Sigmoid colon (tissue), 7 donors: Measurements from ENCODE around the gene XPNPEP3. TPM values are rescaled to one million over a fixed set of nuclear protein-coding genes. Genes with fewer than 3 reads are reported as not detected.
"Not testable (repeated sequence)": the region's sequence is repeated elsewhere in the genome, so short reads cannot be mapped to it uniquely, and the experiment has no call there.

Experiments used
- DNase-seq: peaks from one replicate; pipeline ENCODE4 v3.0.0-alpha.2; 2019
- H3K27ac ChIP-seq, 4 donors: fragments of 200-600 bp; sonication (generic); one replicate each; pipeline ENCODE4 v1.5.1; 2016 to 2019; ENCODE audit warnings: mild to moderate bottlenecking in 1 of 4
- H3K27me3 ChIP-seq, 3 donors: fragments of 200-600 bp; sonication (generic); one replicate each; pipeline ENCODE4 v1.5.1; 2019; ENCODE audit warnings: mild to moderate bottlenecking in 1 of 3
- H3K36me3 ChIP-seq, 4 donors: fragments of 200-600 bp; sonication (generic); one replicate each; pipeline ENCODE4 v1.5.1; 2016 to 2019
- H3K4me1 ChIP-seq, 4 donors: fragments of 200-600 bp; sonication (generic); one replicate each; pipeline ENCODE4 v1.5.1; 2017 to 2019
- H3K4me3 ChIP-seq, 4 donors: fragments of 200-600 bp; sonication (generic); one replicate each; pipeline ENCODE4 v1.5.1; 2017 to 2019; ENCODE audit warnings: mild to moderate bottlenecking in 2 of 4, moderate library complexity in 1 of 4
- H3K9me3 ChIP-seq, 4 donors: fragments of 200-600 bp in 3 of 4; sonication (generic) in 3 of 4; one replicate each; pipeline versions ENCODE4 v1.5.1 to v1.6.1; 2013 to 2019
- EP300 ChIP-seq, 4 donors: sonication (generic); formaldehyde crosslinking; IDR thresholded peaks; one replicate each; pipeline ENCODE4 v1.6.1; 2017; ENCODE audit warnings: antibody characterized with exemption in 4 of 4
- POLR2A ChIP-seq, 2 donors: fragments of 450-650 bp; IDR thresholded peaks; one replicate each; pipeline ENCODE4 v1.6.1; 2016; ENCODE audit warnings: antibody characterized with exemption in 2 of 2, mild to moderate bottlenecking in 2 of 2, moderate library complexity in 2 of 2
- POLR2AphosphoS5 ChIP-seq, 4 donors: sonication (generic); formaldehyde crosslinking; IDR thresholded peaks; one replicate each; pipeline ENCODE4 v1.6.1; 2017; ENCODE audit warnings: antibody characterized with exemption in 4 of 4
- WGBS, 2 donors: extraction: QIAGEN DNeasy Blood & Tissue Kit; methylation state at CpG; one replicate each; pipeline ENCODE4 v1.1.7; 2013; 5-methylcytosine and 5-hydroxymethylcytosine counted together
- intact Hi-C: fragments of 100-400 bp; cut with DNase I; formaldehyde crosslinking; loops from one replicate; pipeline ENCODE4 v1.15.1; 2023
- polyA plus RNA-seq, 3 donors: library from polyadenylated mRNA; stranded (reverse); fragments of 200-250 nt; gene quantifications; one replicate each; pipeline ENCODE4 v1.2.3, GENCODE V29; 2013
- total RNA-seq, 4 donors: library from RNA; depleted of rRNA; stranded (reverse); fragments of >200 nt; gene quantifications; one replicate each; pipeline ENCODE4 v1.1.0, GENCODE V29; 2016
- TF ChIP-seq, protein P1 (sequence below), 4 experiments: fragments of 450-650 bp in 3 of 4; fragments of 200-600 bp in 1 of 4; IDR thresholded peaks; one replicate each; pipeline ENCODE4 v1.5.1; 2016 to 2019; ENCODE audit warnings: antibody characterized with exemption in 4 of 4, mild to moderate bottlenecking in 3 of 4, moderate library complexity in 2 of 4
- donor health status: healthy with polysubstance abuse.
- donor health status: Bipolar disorder and iron deficiency.
- donor health status: healthy.

XPNPEP3 gene
- total and polyA plus RNA-seq, 7 donors = 3.9 to 13.6 (median 9.6) TPM

DNA sequence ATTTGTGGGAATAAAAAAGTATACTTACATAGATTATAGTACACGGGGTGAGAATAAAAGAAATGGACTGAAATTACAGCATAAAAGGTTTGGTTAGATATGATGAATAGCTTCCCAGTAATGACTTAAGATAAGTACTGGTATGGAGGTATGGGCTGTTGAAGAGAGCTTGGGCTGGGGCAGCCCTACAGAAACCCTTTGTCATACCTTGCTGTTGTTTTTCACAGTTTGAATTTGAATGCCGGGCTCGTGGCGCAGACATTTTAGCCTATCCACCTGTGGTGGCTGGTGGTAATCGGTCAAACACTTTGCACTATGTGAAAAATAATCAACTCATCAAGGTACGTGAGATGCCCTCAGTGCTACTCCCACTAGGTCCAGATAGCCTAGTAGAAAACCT, 51.9 kb downstream of the XPNPEP3 start:
- peaks cover 6 to 84% (median 18%) of the 10 kb centered on the region in 4 donors for H3K36me3 ChIP-seq
- H3K27me3 ChIP-seq = no peaks in the 10 kb centered on the region
- no peak overlapping the region for H3K4me3 ChIP-seq
- no peak overlapping the region for H3K27ac ChIP-seq
- intact Hi-C loops = no loop called here
- no peaks in the 10 kb centered on the region for H3K4me1 ChIP-seq
- no peak for DNase-seq
- TF ChIP-seq EP300 (IDR thresholded peaks at IDR 0.05) = no peak
- TF ChIP-seq, protein P1, sequence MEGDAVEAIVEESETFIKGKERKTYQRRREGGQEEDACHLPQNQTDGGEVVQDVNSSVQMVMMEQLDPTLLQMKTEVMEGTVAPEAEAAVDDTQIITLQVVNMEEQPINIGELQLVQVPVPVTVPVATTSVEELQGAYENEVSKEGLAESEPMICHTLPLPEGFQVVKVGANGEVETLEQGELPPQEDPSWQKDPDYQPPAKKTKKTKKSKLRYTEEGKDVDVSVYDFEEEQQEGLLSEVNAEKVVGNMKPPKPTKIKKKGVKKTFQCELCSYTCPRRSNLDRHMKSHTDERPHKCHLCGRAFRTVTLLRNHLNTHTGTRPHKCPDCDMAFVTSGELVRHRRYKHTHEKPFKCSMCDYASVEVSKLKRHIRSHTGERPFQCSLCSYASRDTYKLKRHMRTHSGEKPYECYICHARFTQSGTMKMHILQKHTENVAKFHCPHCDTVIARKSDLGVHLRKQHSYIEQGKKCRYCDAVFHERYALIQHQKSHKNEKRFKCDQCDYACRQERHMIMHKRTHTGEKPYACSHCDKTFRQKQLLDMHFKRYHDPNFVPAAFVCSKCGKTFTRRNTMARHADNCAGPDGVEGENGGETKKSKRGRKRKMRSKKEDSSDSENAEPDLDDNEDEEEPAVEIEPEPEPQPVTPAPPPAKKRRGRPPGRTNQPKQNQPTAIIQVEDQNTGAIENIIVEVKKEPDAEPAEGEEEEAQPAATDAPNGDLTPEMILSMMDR (IDR thresholded peaks at IDR 0.05) = no peak
- no peak for TF ChIP-seq POLR2A (IDR thresholded peaks at IDR 0.05)
- TF ChIP-seq POLR2AphosphoS5 (IDR thresholded peaks at IDR 0.05) = no peak
- H3K9me3 ChIP-seq = no peaks in the 10 kb centered on the region
- WGBS, 2 donors = 96 to 99% methylated on average over 6 of the region's 6 CpGs

GRCh38 chr22:40911772-40912171, 54.8 kb downstream of the XPNPEP3 start:
- Histone ChIP-seq H3K9me3 (no peaks in the 10 kb centered on the region), H3K27ac (no peak overlapping the region), H3K4me3 (no peak overlapping the region), H3K4me1 (no peaks in the 10 kb centered on the region), H3K36me3 (peaks cover 8 to 94% (median 17%) of the 10 kb centered on the region in 4 donors), H3K27me3 (no peaks in the 10 kb centered on the region)
- TF ChIP-seq POLR2AphosphoS5 (IDR thresholded peaks at IDR 0.05) (no peak), POLR2A (IDR thresholded peaks at IDR 0.05) (no peak), EP300 (IDR thresholded peaks at IDR 0.05) (no peak)
- TF ChIP-seq, protein P1 (IDR thresholded peaks at IDR 0.05) = no peak
- 95 to 97% methylated on average over 3 of the region's 3 CpGs for WGBS, 2 donors
- intact Hi-C loops = no loop called here
- no peak for DNase-seq

- H3K4me3 ChIP-seq, H3K9me3 ChIP-seq, H3K4me1 ChIP-seq, intact Hi-C loops, H3K27me3 ChIP-seq, DNase-seq, H3K27ac ChIP-seq: not testable (repeated sequence)
- H3K36me3 ChIP-seq = peaks cover 3 to 94% (median 17%) of the 10 kb centered on the region in 4 donors
- WGBS, 2 donors = 95 to 97% methylated on average over 6 of the region's 6 CpGs
These were observed 56.0 kb downstream of the XPNPEP3 start for GRCh38 chr22:40912987-40913386.

DNA sequence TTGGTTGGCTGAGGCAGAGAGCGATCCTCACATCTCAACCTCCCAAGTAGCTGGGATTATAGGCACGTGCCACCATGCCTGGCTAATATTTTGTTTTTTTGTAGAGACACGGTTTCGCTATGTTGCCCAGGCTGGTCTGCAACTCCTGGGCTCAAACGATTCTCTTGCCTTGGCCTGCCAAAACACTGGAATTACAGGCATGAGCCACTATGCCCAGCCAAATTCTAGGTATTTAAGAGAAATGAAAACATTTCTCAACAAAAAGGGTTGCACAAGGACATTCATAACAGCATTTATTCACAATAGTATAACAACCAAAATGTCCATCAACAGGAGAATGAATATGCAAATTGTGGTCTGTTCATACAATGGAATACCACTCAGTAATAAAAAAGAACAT, 62.5 kb downstream of the XPNPEP3 start:
- peaks cover 0 to 71% (median 8%) of the 10 kb centered on the region in 4 donors for H3K36me3 ChIP-seq
- intact Hi-C loops = no loop called here

DNA sequence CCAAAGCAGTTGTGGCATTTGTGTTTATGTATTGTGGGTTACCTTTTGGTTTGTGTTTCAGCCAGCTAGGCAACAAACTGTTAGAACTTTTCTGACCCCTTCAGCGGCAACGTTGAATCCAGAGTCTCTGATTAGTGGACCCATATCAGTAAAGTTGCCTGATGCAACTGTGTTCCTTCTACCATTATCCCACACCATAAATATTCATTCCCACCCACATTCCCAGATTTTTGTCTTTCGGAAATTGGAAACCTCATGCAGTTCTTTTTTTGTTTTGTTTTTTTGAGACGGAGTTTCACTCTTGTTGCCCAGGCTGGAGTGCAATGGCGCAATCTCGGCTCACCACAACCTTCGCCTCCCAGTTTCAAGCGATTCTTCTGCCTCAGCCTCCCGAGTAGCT, 63.6 kb downstream of the XPNPEP3 start:
- H3K9me3 ChIP-seq = no peaks in the 10 kb centered on the region
- no peak overlapping the region for H3K27ac ChIP-seq
- no peak for DNase-seq
- no peak overlapping the region for H3K4me3 ChIP-seq
- no peaks in the 10 kb centered on the region for H3K27me3 ChIP-seq
- TF ChIP-seq POLR2AphosphoS5 (IDR thresholded peaks at IDR 0.05) = no peak
- TF ChIP-seq, protein P1 (IDR thresholded peaks at IDR 0.05) = no peak
- no peak for TF ChIP-seq EP300 (IDR thresholded peaks at IDR 0.05)
- TF ChIP-seq POLR2A (IDR thresholded peaks at IDR 0.05) = no peak
- intact Hi-C loops = loop anchor here (5.0 kb wide), 2 partner anchors 232 to 367 kb away; partner anchors contain the start of gene RANGAP1
- H3K36me3 ChIP-seq = peaks cover 0 to 71% (median 13%) of the 10 kb centered on the region in 4 donors
- H3K4me1 ChIP-seq = peaks cover 0 to 4% (median 1%) of the 10 kb centered on the region in 4 donors
- WGBS, 2 donors = 92 to 96% methylated on average over 9 of the region's 9 CpGs

More for the DNA sequence above, 62.5 kb downstream of the XPNPEP3 start:
- H3K4me3 ChIP-seq = no peak overlapping the region
- no peaks in the 10 kb centered on the region for H3K9me3 ChIP-seq
- no peak for TF ChIP-seq POLR2AphosphoS5 (IDR thresholded peaks at IDR 0.05)
- TF ChIP-seq, protein P1 (IDR thresholded peaks at IDR 0.05) = no peak
- no peaks in the 10 kb centered on the region for H3K27me3 ChIP-seq
- no peak for DNase-seq
- H3K4me1 ChIP-seq = peaks cover 0 to 4% (median 1%) of the 10 kb centered on the region in 4 donors
- H3K27ac ChIP-seq = no peak overlapping the region
- 86 to 94% methylated on average over 5 of the region's 5 CpGs for WGBS, 2 donors
